ENCODE data around the gene EIF3I.

DNA sequence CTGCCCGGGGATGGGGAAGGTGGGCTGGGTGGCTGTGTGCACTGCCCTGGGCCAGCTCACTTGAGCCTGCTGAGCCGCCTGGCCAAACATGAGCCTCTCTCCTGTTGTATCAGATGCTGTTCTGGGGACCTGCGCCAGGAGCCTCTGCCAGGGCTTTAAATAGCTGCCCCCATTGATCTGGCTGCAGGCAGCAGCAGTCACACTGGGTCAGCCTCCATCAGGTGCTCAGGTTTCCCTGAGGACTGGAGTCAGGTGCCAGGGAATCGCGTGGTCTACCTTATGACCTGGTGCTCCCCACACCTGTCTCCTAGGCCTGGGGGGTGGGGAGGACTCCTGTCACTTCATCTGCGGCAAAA, 22.5 kb upstream of the EIF3I start:
- TF ChIP-seq, protein P1, sequence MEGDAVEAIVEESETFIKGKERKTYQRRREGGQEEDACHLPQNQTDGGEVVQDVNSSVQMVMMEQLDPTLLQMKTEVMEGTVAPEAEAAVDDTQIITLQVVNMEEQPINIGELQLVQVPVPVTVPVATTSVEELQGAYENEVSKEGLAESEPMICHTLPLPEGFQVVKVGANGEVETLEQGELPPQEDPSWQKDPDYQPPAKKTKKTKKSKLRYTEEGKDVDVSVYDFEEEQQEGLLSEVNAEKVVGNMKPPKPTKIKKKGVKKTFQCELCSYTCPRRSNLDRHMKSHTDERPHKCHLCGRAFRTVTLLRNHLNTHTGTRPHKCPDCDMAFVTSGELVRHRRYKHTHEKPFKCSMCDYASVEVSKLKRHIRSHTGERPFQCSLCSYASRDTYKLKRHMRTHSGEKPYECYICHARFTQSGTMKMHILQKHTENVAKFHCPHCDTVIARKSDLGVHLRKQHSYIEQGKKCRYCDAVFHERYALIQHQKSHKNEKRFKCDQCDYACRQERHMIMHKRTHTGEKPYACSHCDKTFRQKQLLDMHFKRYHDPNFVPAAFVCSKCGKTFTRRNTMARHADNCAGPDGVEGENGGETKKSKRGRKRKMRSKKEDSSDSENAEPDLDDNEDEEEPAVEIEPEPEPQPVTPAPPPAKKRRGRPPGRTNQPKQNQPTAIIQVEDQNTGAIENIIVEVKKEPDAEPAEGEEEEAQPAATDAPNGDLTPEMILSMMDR (conservative IDR thresholded peaks at IDR 0.05; ENCODE audit: low read depth in 2 of 2) = no peak
- TF ChIP-seq POLR2AphosphoS5 (IDR thresholded peaks at IDR 0.05; ENCODE audit: low read depth) (no peak), EZH2 (IDR thresholded peaks at IDR 0.05; ENCODE audit: low read depth, unreplicated experiment) (no peak), ZNF114 (CRISPR knock-in tag; IDR thresholded peaks at IDR 0.05) (no peak), EZH2phosphoT487 (IDR thresholded peaks at IDR 0.05; ENCODE audit: unreplicated experiment) (no peak), JUNB (IDR thresholded peaks at IDR 0.05; ENCODE audit: unreplicated experiment) (no peak)
- TF ChIP-seq, protein P2, sequence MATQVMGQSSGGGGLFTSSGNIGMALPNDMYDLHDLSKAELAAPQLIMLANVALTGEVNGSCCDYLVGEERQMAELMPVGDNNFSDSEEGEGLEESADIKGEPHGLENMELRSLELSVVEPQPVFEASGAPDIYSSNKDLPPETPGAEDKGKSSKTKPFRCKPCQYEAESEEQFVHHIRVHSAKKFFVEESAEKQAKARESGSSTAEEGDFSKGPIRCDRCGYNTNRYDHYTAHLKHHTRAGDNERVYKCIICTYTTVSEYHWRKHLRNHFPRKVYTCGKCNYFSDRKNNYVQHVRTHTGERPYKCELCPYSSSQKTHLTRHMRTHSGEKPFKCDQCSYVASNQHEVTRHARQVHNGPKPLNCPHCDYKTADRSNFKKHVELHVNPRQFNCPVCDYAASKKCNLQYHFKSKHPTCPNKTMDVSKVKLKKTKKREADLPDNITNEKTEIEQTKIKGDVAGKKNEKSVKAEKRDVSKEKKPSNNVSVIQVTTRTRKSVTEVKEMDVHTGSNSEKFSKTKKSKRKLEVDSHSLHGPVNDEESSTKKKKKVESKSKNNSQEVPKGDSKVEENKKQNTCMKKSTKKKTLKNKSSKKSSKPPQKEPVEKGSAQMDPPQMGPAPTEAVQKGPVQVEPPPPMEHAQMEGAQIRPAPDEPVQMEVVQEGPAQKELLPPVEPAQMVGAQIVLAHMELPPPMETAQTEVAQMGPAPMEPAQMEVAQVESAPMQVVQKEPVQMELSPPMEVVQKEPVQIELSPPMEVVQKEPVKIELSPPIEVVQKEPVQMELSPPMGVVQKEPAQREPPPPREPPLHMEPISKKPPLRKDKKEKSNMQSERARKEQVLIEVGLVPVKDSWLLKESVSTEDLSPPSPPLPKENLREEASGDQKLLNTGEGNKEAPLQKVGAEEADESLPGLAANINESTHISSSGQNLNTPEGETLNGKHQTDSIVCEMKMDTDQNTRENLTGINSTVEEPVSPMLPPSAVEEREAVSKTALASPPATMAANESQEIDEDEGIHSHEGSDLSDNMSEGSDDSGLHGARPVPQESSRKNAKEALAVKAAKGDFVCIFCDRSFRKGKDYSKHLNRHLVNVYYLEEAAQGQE (IDR thresholded peaks at IDR 0.05; ENCODE audit: unreplicated experiment) = no peak

Data from GM23338 (cell line).